GM12892 (cell line): ENCODE measurements around the gene IL32.

Experiments
- POLR2A ChIP-seq: IDR thresholded peaks from 2 replicates; pipeline ENCODE4 v1.6.1; 2011; ENCODE audit warnings: low read depth, low read length, control low read depth
- POLR2AphosphoS5 ChIP-seq: IDR thresholded peaks from 2 replicates; pipeline ENCODE4 v1.6.1; 2011; ENCODE audit warnings: low read depth, low read length, control low read depth
- TAF1 ChIP-seq: IDR thresholded peaks from 2 replicates; pipeline ENCODE4 v1.6.1; 2011; ENCODE audit warnings: low read depth, mild to moderate bottlenecking, control low read depth, low read length, borderline replicate concordance

DNA sequence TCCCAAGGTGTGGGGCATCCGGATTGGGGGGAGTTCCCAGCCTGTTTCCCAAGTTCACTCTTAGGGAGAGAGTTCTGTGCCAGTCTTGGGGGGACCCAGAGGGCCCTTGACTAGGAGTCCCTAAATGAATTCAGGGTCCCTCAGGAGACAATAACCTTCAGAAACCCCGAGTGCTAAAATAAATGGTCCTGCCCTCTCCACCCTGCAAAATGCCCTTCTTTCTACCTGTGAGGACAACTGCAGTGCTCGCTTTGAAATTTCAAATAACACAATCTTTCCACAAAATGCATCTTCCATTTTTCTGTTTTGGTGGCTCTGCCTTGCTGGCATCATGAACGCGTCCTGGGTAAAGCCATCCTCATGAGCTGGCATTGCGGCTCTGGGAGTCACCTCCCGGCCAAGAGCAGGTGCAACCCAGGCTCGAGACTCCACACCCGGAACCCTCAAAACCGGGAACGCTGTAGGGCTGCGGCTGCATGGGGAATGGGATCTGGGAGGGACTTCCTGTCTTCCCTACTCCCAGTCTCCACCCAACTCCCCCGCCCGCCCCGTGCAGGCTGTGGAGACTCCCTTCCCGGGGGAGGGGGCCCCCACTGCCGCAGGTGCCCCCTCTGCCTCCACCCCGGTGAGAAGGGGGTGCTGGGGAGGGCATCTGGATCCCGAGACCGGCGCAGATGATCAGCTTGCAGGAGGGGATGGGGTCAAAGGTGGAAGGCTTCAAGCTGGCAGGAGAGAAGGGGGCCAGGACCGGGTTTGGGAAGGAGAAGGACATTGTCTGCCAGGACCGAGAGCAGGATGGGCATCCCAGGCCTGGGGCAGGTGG is 46.8 kb downstream of the IL32 start, which contains the start of gene ZNF205:
- TF ChIP-seq POLR2AphosphoS5, result no peak
- TF ChIP-seq POLR2A, result no peak
- no peak for TF ChIP-seq TAF1
